Aorta (tissue), 5 donors: ENCODE data around the gene MAP1S. TPM values are rescaled to one million over a fixed set of nuclear protein-coding genes. Genes with fewer than 3 reads are reported as not detected.

Source experiments
- ATAC-seq: fragments of 200-7000 bp; cut with Tn5 transposase; one replicate; pipeline ENCODE4 v1.9.1; 2022; ENCODE audit warnings: moderate library complexity; ENCODE audit not compliant: low FRiP score
- DNase-seq, 2 donors: peaks; one replicate each; pipeline ENCODE4 v3.0.0-alpha.2; 2020
- H3K27ac ChIP-seq, 2 donors: one replicate each; pipeline ENCODE4 v1.5.1; 2013; ENCODE audit warnings: low read length in 2 of 2, mild to moderate bottlenecking in 2 of 2, moderate library complexity in 2 of 2, control low read depth in 1 of 2, inconsistent platforms in 1 of 2, low read depth in 1 of 2
- H3K27me3 ChIP-seq, 2 donors: one replicate each; pipeline ENCODE4 v1.6.1; 2013; ENCODE audit warnings: control low read depth in 1 of 2, low read length in 1 of 2, mild to moderate bottlenecking in 1 of 2, moderate library complexity in 1 of 2; ENCODE audit not compliant: insufficient read depth in 2 of 2, control insufficient read depth in 1 of 2
- H3K36me3 ChIP-seq, 2 donors: one replicate each; pipeline ENCODE4 v1.6.1; 2013; ENCODE audit warnings: control low read depth in 1 of 2, low read length in 1 of 2, mild to moderate bottlenecking in 1 of 2; ENCODE audit not compliant: insufficient read depth in 2 of 2, control insufficient read depth in 1 of 2
- H3K4me1 ChIP-seq, 2 donors: one replicate each; pipeline ENCODE4 v1.6.1; 2013; ENCODE audit warnings: low read length in 2 of 2, control low read depth in 1 of 2, mild to moderate bottlenecking in 1 of 2, moderate library complexity in 1 of 2; ENCODE audit not compliant: insufficient read depth in 2 of 2, control insufficient read depth in 1 of 2
- H3K4me3 ChIP-seq, 2 donors: one replicate each; pipeline ENCODE4 v1.5.1; 2013; ENCODE audit warnings: low read length in 2 of 2, control low read depth in 1 of 2, mild to moderate bottlenecking in 1 of 2
- H3K9me3 ChIP-seq: one replicate; pipeline ENCODE4 v1.6.1; 2013; ENCODE audit warnings: mild to moderate bottlenecking, low read length; ENCODE audit not compliant: control insufficient read depth
- WGBS, 2 donors: extraction: QIAGEN DNeasy Blood & Tissue Kit; methylation state at CpG; one replicate each; pipeline ENCODE4 v1.1.7; 2013; 5-methylcytosine and 5-hydroxymethylcytosine counted together
- intact Hi-C, 2 donors: fragments of 100-400 bp; cut with DNase I; formaldehyde crosslinking; loops; one replicate each; pipeline versions ENCODE4 v1.14.2 to v1.15.0; 2022
- polyA plus RNA-seq, 2 donors: library from polyadenylated mRNA; stranded (reverse); fragments of 200-250 nt; gene quantifications; one replicate each; pipeline ENCODE4 v1.2.3, GENCODE V29; 2013
- total RNA-seq, 2 donors: library from RNA; stranded (reverse); fragmentation: NEBNext Ultra II Directional; extraction: Animal tissue kit (Norgen Biotek cat#: 25700); gene quantifications; one replicate each; pipeline ENCODE4 v1.2.1, GENCODE V29; 2021
- donor health status: healthy with polysubstance abuse.
- donor health status: Bipolar disorder and iron deficiency.
- donor health status: DM: no; HTN: no; CAD: no.
- donor health status: DM: no; HTN: no; CAD: no.
- donor health status: DM: yes; HTN: yes; CAD: no.

MAP1S gene
- total and polyA plus RNA-seq, 4 donors = 9.9 to 60.1 (median 36.3) TPM

- ATAC-seq (no peak), DNase-seq (no peak)
- no peaks in the 10 kb centered on the region for H3K4me1 ChIP-seq
- intact Hi-C loops = no loop called here
- no peak overlapping the region for H3K4me3 ChIP-seq
- peaks cover 0 to 12% of the 10 kb centered on the region in 2 donors for H3K36me3 ChIP-seq
- no peak overlapping the region for H3K27ac ChIP-seq
- WGBS, 2 donors = 93 to 94% methylated on average over 59 of the region's 59 CpGs
- no peaks in the 10 kb centered on the region for H3K27me3 ChIP-seq
- no peaks in the 10 kb centered on the region for H3K9me3 ChIP-seq
These were observed 7.0 kb downstream of the MAP1S start for GRCh38 chr19:17726136-17726741.

GRCh38 chr19:17726964-17727773, 7.9 kb downstream of the MAP1S start:
- ATAC-seq = peak; percentile 35
- DNase-seq = no peak

GRCh38 chr19:17727843-17728242, 8.6 kb downstream of the MAP1S start:
- intact Hi-C loops = no loop called here
- 90% methylated on average over 19 of the region's 19 CpGs for WGBS, 2 donors
- Histone ChIP-seq H3K4me1 (no peaks in the 10 kb centered on the region), H3K27me3 (no peaks in the 10 kb centered on the region), H3K36me3 (peaks cover 0 to 12% of the 10 kb centered on the region in 2 donors), H3K27ac (no peak overlapping the region), H3K4me3 (no peak overlapping the region), H3K9me3 (no peaks in the 10 kb centered on the region)
- ATAC-seq (no peak), DNase-seq (no peak)

More at GRCh38 chr19:17726964-17727773, 7.9 kb downstream of the MAP1S start:
- no peak overlapping the region for H3K27ac ChIP-seq
- no peaks in the 10 kb centered on the region for H3K27me3 ChIP-seq
- H3K4me1 ChIP-seq = no peaks in the 10 kb centered on the region
- intact Hi-C loops = no loop called here
- WGBS, 2 donors = 89 to 91% methylated on average over 58 to 62 of the region's 62 CpGs
- H3K36me3 ChIP-seq = peaks cover 0 to 12% of the 10 kb centered on the region in 2 donors
- H3K4me3 ChIP-seq = no peak overlapping the region
- no peaks in the 10 kb centered on the region for H3K9me3 ChIP-seq

GRCh38 chr19:17733127-17733526, 13.8 kb downstream of the MAP1S start:
- H3K27ac ChIP-seq = no peak overlapping the region
- intact Hi-C loops = no loop called here
- ATAC-seq (no peak), DNase-seq (no peak)
- H3K27me3 ChIP-seq = no peaks in the 10 kb centered on the region
- no peaks in the 10 kb centered on the region for H3K9me3 ChIP-seq
- 96% methylated on average over 22 of the region's 22 CpGs for WGBS, 2 donors
- no peaks in the 10 kb centered on the region for H3K4me1 ChIP-seq
- peaks cover 2 to 8% of the 10 kb centered on the region in 2 donors for H3K36me3 ChIP-seq
- H3K4me3 ChIP-seq = no peak overlapping the region

GRCh38 chr19:17734146-17734545, 14.9 kb downstream of the MAP1S start:
- Histone ChIP-seq H3K9me3 (no peaks in the 10 kb centered on the region), H3K27me3 (no peaks in the 10 kb centered on the region), H3K27ac (no peak overlapping the region), H3K4me3 (no peak overlapping the region), H3K4me1 (no peaks in the 10 kb centered on the region), H3K36me3 (peaks cover 2 to 7% of the 10 kb centered on the region in 2 donors)
- 92 to 95% methylated on average over 16 of the region's 16 CpGs for WGBS, 2 donors
- intact Hi-C loops = no loop called here
- peak; percentile 36 for ATAC-seq
- DNase-seq = no peak

GRCh38 chr19:17735410-17735809, 16.1 kb downstream of the MAP1S start:
- H3K36me3 ChIP-seq = peaks cover 2 to 5% of the 10 kb centered on the region in 2 donors
- DNase-seq (no peak), ATAC-seq (no peak)
- no peak overlapping the region for H3K27ac ChIP-seq
- no peak overlapping the region for H3K4me3 ChIP-seq
- no peaks in the 10 kb centered on the region for H3K27me3 ChIP-seq
- H3K9me3 ChIP-seq = no peaks in the 10 kb centered on the region
- H3K4me1 ChIP-seq = no peaks in the 10 kb centered on the region
- intact Hi-C loops = no loop called here
- 88 to 92% methylated on average over 5 of the region's 5 CpGs for WGBS, 2 donors

- no peak overlapping the region for H3K27ac ChIP-seq
- 89 to 91% methylated on average over 7 of the region's 7 CpGs for WGBS, 2 donors
- H3K4me1 ChIP-seq = no peaks in the 10 kb centered on the region
- H3K9me3 ChIP-seq = no peaks in the 10 kb centered on the region
- intact Hi-C loops = no loop called here
- DNase-seq (no peak), ATAC-seq (no peak)
- no peak overlapping the region for H3K4me3 ChIP-seq
- no peaks in the 10 kb centered on the region for H3K27me3 ChIP-seq
- peaks cover 2 to 5% of the 10 kb centered on the region in 2 donors for H3K36me3 ChIP-seq
These were observed 18.4 kb downstream of the MAP1S start for GRCh38 chr19:17737690-17738153.

- no peaks in the 10 kb centered on the region for H3K27me3 ChIP-seq
- H3K36me3 ChIP-seq = no peaks in the 10 kb centered on the region
- H3K9me3 ChIP-seq = no peaks in the 10 kb centered on the region
- no peaks in the 10 kb centered on the region for H3K4me1 ChIP-seq
- 60 to 62% methylated on average over 18 of the region's 18 CpGs for WGBS, 2 donors
- intact Hi-C loops = no loop called here
- no peak overlapping the region for H3K4me3 ChIP-seq
- ATAC-seq (no peak), DNase-seq (peak in 1 of 2 donors; percentile 76)
- H3K27ac ChIP-seq = no peak overlapping the region
These were observed 20.0 kb downstream of the MAP1S start for GRCh38 chr19:17739121-17739875.
